ENCODE measurements around the gene MTERF4.

GRCh38 chr2:241147336-241147735 is 45.2 kb upstream of the MTERF4 start:
- TF ChIP-seq EZH2 (IDR thresholded peaks at IDR 0.05; ENCODE audit: borderline replicate concordance, insufficient read depth, low read length, poor library complexity, severe bottlenecking) (no peak), CTCF (IDR thresholded peaks at IDR 0.05; ENCODE audit: poor library complexity, severe bottlenecking) (no peak), TAF1 (IDR thresholded peaks at IDR 0.05; ENCODE audit: low read depth) (no peak)
